Endothelial cell of umbilical vein (primary cell): ENCODE results near the gene NTRK2.

Experiments used
- EZH2 ChIP-seq: IDR thresholded peaks from 2 replicates; pipeline ENCODE4 v1.6.1; 2012; ENCODE audit warnings: borderline replicate concordance, low read depth, mild to moderate bottlenecking, moderate library complexity, low read length, inconsistent platforms; ENCODE audit not compliant: severe bottlenecking
- FOS ChIP-seq: IDR thresholded peaks from 2 replicates; pipeline ENCODE4 v1.6.1; 2011; ENCODE audit warnings: mild to moderate bottlenecking, low read length, moderate library complexity, borderline replicate concordance; ENCODE audit not compliant: insufficient read depth
- MYC ChIP-seq: IDR thresholded peaks from one replicate; pipeline ENCODE4 v1.6.1; 2011; ENCODE audit warnings: mild to moderate bottlenecking, low read depth, low read length
- POLR2A ChIP-seq: IDR thresholded peaks from 2 replicates; pipeline ENCODE4 v1.6.1; 2012; ENCODE audit warnings: low read depth, mild to moderate bottlenecking, control low read depth, low read length
- POLR2AphosphoS5 ChIP-seq: IDR thresholded peaks from 2 replicates; pipeline ENCODE4 v1.6.1; 2012; ENCODE audit warnings: low read depth, mild to moderate bottlenecking, control low read depth, low read length, moderate library complexity; ENCODE audit not compliant: insufficient read depth
- TF ChIP-seq, protein P1 (sequence below), 2 donors: IDR thresholded peaks; 1 replicate in 1 of 2; 2 replicates in 1 of 2; pipeline ENCODE4 v1.5.1; 2011; ENCODE audit warnings: low read length in 2 of 2, mild to moderate bottlenecking in 2 of 2, moderate library complexity in 2 of 2, control low read depth in 1 of 2, inconsistent platforms in 1 of 2, low read depth in 1 of 2; ENCODE audit not compliant: insufficient read depth in 1 of 2; ENCODE audit errors: extremely low read depth in 1 of 2

DNA sequence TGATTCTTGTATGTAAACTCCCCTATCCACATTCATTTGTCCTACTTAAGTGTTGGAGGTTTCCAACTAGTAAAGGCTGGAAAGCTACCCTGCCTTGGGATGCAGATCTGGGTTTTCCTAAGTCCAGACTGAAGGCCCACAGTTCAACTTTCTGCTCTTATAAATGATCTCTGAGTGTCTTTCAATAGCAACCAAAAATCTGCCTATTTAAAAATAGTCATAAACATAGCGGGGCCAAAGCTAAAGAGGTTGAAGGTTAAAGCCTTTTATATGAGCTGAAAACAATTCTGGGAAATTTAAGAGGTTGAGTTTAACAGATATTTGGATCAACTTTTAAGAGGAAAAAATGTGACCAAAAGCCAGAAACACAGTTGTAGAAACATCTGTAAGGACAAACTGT is 87.2 kb downstream of the NTRK2 start:
- TF ChIP-seq POLR2AphosphoS5 (no peak), EZH2 (no peak), POLR2A (no peak), MYC (no peak), FOS (no peak)
- TF ChIP-seq, protein P1, sequence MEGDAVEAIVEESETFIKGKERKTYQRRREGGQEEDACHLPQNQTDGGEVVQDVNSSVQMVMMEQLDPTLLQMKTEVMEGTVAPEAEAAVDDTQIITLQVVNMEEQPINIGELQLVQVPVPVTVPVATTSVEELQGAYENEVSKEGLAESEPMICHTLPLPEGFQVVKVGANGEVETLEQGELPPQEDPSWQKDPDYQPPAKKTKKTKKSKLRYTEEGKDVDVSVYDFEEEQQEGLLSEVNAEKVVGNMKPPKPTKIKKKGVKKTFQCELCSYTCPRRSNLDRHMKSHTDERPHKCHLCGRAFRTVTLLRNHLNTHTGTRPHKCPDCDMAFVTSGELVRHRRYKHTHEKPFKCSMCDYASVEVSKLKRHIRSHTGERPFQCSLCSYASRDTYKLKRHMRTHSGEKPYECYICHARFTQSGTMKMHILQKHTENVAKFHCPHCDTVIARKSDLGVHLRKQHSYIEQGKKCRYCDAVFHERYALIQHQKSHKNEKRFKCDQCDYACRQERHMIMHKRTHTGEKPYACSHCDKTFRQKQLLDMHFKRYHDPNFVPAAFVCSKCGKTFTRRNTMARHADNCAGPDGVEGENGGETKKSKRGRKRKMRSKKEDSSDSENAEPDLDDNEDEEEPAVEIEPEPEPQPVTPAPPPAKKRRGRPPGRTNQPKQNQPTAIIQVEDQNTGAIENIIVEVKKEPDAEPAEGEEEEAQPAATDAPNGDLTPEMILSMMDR (IDR thresholded peaks at IDR 0.05; ENCODE audit: extremely low read depth in 1 of 2, insufficient read depth in 1 of 2, low read depth in 1 of 2, low read length in 2 of 2), result no peak
